GM12873 (cell line): ENCODE results near the gene FOXN4.

Experiments used
- CTCF ChIP-seq: IDR thresholded peaks from 2 replicates; pipeline ENCODE4 v1.5.1; 2012; ENCODE audit warnings: low read depth, mild to moderate bottlenecking, moderate library complexity, low read length, control low read depth; ENCODE audit not compliant: insufficient read depth; ENCODE audit errors: missing control alignments

The FOXN4 gene

DNA sequence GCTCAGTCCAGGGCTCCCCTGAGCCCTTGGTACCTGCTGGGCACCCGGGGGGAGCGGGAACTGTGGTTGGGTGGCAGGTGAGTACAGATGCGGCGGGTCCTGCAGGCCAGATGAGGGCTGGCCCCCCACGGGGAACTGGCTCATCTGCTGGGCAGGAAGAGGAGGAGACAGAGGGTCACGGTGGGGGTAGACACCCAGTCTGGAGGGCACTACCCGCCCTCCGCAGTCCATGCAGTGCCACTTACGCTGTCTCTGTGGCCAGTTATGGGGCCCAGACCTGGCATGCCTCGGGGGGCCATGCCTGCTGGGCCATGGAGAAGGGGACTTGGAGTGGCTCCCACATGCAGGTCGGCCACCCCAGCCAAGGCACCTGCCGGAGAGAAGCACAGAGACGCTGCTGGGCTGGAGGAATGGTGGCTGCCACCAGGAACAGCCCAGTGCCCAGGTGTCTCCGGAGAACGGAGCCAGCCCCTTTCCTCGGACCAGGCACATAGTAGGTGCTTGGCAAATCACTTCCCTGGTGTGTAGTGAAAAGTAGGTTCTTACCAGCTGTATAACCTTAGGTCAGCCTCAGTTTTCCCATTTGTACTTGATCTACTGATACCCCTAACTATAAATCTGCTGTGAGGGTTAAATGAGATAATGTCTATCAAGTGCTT lies 21.1 kb downstream of the FOXN4 start:
- TF ChIP-seq CTCF, result no peak

GRCh38 chr12:109287181-109287580 lies 21.9 kb downstream of the FOXN4 start:
- TF ChIP-seq CTCF, result no peak

DNA sequence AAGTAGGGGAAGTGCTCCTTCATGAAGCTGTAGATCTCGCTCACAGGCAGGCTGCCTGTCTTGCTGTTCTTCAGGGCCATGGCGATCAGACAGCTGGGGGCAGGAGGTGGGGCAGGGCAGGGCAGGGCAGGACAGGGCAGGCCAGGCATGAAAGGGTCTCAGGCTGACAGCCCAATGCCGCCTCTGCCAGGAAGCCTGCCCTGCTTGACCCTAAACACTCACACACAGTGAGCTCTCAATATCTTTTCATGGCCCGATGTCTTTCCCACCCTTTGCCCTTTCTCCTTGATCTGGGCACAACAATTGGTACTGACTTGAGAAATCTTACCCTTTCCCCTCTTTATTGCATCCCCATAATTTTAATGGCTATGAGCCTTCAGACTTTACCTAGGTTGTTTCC lies 22.4 kb downstream of the FOXN4 start:
- TF ChIP-seq CTCF, result no peak

GRCh38 chr12:109286252-109286651 lies 22.8 kb downstream of the FOXN4 start:
- no peak for TF ChIP-seq CTCF

DNA sequence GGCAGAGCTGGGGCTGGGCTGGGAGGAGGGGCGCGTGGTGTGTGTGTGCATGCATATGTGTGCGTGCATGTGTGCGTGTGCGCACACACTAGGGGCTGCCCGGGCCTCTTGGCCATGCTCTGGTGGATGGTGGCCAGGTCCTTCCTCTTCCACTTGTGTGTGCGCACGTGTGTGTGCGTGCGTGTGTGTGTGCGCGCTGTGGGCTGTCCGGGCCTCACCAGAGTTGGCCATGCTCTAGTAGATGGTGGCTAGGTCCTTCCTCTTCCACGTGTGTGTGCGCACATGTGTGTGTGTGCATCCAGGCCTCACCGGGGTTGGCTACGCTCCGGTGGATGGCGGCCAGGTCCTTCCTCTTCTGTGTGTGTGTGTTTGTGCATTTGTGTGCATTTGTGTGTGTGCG lies 24.7 kb downstream of the FOXN4 start:
- no peak for TF ChIP-seq CTCF

GRCh38 chr12:109281452-109281851 lies 27.6 kb downstream of the FOXN4 start:
- no peak for TF ChIP-seq CTCF

- no peak for TF ChIP-seq CTCF
Measured at GRCh38 chr12:109279525-109279924, 29.6 kb downstream of the FOXN4 start.
